NCI-H1092 (cell line): ENCODE data around the gene UVRAG.

Source experiments
- DNase-seq: peaks from one replicate; lab custom pipeline; 2025; lab: John Stamatoyannopoulos, UW

UVRAG gene

DNA sequence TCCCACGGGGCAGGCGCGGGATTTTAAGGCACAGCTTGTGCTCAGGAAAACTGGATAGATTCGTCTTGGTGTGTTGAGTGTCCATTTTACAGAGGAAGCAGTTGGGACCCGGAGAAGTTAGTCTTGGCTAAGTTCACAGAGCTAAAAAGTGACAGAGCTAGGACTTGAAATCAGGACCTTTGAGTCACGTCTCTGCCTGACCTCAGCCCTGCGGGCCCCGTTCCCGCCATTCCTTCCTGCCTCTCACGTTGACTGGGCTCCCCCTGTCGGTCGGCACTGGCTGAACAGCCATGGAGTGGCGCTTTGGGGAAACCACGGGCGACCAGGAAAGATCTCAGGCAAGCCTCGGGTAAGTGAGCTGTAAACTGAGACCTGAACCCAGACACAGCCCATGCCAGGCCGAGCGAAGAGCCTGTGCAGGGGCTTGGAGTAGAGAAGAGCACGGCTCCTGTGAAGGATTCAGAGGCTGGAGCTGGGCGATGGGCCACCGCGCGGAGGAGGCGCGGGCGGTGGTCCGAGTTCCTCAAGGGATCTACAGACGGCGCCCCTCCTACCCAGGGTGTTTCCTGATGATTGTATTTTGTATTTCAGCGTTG is 337.2 kb downstream of the UVRAG start:
- no peak for DNase-seq

DNA sequence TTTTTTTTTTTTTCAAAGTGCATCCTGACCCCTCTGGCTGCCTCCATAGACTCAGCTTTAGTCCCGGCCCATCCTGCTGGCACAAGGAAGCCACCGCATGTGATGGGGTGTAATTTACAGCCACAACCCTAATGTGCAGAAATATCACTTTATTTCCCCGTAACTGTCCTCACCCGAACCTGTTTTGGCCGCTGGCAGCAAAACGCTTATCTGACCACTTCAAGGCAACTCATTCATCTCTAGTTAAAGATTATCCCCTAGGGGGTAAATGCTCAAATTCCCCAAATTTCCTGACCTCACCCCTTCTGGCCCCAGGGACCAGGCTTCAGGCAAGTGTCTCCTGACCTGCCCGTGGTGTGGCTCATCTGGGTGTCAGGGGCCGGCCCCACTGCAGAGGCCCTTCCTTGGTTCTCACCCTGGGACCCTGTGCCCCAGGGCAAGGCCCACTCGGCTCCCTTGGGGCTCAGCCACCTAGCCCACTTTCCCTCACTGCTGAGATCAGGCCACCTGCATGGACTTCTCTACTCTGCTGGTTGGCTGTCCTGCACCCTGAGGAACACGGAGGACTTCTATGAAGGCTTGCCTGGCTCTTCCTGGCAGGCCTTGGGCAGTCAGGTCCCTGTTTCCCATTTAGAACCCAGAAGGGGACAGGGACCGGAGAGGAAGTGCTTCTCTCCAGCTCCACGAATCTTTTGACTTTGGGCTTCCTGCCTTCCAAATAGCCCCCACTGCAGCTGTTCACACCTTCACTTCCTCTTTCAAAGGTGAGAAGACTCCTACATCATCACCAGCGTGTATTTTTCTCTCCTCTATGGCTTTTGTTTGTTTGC is 337.9 kb downstream of the UVRAG start:
- no peak for DNase-seq

DNA sequence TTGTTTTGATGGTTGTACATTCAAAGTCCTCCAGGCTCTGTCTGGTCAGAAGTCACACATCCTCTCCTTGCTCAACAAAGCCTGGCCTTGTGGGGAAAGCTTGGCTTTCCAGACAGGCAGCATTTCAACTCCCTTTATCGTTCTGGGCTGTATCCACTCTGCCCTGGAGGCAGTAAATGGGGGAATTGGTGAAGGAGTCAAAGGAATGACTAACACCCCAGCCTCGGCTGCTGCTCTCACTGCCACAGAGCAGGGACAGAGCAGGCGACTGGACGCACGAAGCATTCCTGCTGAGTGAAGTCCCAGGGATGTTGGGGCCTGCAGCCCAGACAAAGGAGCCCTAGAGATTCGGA is 338.5 kb downstream of the UVRAG start:
- DNase-seq = no peak

DNA sequence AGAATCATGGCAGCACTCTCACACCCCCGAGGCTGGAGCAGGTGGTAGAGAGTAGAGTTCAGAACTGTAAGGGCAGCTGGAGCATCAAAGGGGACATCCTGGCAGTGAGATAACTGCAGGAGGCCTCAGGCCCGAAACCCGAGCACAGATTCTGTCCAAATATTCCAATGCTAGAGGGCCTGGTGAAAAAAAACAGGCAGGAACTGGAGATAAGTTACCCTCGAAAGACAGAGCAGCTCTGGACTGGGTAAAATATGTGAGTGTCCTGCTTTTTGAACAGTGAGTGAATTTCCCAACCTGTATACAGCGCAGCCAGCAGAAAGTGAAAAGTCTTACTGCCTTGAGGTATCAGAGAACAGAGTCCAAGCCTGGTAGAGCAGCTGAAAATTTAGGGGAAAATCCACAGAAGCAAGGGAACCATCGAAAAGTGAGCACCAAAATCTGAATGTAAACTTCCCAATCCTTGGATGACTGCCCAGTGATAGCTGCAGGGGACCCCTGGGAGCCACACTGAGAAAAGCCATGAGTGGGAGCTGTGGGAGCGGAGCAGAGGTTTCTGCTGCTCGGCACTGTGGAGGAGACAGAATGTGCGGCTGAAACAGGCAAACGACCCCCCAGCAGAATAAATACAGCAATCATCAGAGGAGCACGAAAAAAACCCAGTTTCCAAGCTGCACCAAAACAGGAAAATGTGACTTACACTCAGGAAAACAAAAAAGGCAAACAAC is 340.7 kb downstream of the UVRAG start:
- DNase-seq = no peak

DNA sequence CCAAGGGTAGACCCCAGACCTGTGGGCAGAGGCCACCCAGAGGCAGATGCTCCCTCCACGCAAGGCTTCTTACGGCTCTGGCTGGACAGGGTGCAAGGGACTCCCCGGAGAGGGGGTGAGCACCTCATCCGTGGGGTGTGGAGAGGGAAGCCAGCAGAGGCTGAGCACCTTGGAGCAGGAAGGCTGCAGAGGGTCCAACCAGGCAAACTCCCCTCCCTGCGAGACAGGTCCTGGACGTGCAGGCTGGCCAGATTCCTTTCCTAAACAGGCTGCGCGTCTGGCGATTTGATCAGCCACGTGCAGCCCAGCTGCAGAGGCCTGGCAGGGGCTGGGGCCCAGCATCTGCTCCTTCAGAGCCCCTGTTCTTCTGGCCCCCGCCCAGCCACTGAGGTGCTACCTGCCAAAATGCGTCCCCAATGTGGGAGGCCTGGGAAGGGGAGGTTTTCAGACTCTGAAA is 342.0 kb downstream of the UVRAG start:
- no peak for DNase-seq

DNA sequence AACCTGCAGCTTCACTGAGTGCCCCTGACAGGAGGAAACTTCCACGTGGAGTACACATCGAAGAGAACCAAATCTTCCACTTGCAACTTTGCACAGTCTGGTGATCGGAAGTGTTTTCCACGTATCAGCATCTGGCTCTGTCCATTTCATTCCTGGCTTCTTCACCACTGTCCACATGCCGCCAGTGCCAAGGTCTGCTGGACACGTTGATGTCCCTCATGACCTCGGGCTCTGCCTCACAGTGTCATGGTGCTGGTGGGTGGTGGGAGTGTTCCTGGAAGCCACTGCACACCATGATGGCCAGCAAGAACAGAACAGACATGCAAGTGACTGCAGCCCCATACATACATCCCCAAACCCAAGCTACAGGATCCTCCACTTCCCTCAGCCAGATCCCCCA is 342.9 kb downstream of the UVRAG start:
- DNase-seq = no peak

DNA sequence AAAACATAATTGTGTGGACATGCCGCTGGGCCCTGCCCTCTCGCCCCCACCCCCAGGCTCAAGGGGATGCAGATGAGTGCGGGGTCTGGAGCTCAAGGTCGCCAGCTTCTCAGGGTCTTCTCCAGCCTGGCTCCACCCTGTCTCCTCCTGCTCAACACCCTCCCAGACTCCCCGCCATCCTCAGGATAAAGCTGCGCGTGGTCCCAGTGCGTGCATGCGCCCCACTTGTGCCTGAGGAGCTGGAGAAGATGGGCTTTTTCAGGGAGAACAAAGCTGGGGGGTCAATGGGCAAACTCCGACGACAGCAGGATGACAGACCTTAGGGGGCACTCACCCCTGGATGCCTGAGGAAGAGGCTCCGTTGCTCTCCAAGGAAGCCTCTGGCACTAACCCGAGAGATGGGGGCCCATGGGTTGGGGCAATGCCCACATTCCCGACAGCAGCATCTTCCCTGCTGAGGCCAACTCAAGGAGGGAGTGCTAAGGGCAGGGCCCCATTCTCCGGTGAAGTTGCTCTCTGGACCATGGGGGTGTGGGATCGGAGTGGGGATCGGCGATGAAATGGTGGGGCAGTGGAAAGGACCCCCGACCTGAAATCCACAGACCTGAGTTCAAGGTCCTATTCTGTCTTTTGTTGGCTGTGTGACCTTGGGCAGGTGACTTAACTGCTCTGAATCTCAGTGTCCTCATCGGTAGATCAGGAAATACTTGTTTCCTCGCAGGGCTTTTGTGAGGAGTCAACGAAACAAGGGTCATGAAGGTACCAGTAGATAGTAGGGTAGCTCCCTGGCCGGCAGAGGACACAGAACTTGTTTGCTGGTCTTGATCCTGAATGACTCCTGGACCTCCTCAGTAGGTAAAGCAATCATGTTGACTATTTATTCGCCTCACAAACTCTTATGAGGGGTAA is 343.6 kb downstream of the UVRAG start:
- DNase-seq = no peak

DNA sequence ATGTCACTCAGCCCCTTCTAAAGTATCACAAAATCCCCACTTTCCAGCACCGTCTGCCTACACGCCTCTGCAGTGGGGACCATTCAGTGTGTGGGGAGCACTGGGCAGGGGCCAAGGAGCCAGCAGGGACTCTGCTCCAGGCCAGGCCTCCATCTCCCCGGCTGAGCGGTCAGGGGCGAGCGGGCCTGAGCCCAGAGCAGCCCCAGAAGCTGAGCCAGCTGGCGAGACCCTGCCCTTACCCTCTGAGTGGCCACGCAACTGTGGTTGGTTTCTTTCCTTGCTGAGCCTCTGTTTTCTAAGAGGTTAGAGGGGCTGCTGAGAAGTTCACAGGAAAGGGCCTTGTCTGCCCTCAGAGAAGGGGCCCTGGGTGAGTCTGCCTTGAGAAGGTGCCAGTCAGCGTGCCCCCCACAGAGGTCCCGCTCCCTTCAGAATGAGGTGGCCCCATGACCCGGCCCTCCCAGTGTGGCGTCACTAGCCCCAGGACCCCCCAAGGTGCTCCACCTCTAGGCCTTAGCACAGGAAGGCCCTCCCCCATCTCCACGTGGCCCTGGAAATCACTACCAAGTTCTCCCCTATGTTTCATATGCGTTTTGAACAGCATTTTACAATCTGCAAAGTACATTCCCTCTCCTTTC is 344.4 kb downstream of the UVRAG start:
- no peak for DNase-seq

DNA sequence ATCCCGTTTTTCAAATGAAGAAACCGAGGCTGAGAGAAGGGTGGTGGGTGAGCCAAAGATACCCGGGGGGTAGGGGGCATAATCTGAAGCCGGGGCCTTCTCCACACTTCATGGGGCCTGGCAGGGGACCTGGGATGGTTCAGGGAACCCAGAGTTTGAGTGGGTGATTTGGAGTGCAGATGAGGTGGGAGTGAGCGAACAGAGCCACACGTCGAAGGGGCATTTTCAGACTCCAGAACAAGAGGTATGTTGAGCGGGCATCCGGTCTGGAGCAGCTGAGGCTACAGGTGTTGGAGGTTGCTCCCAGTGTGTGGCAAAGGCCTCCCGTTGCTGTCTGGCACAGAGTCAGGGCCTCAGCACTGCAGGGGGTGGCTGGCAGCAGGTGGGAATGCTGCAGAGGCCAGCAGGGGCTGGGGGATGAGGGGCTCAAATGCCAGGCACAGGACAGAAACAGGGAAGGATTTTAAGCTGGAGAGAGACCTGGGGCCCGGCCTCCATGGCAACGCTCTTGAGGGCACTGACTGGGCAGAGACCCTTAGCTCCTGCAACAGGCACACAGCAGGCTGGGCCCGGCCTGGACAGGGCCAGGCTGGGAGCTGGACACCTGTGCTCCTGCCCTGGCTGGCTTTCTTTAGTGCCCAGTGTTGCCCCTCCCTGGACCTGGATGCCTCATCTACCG is 345.1 kb downstream of the UVRAG start:
- peak; percentile 78 for DNase-seq

DNA sequence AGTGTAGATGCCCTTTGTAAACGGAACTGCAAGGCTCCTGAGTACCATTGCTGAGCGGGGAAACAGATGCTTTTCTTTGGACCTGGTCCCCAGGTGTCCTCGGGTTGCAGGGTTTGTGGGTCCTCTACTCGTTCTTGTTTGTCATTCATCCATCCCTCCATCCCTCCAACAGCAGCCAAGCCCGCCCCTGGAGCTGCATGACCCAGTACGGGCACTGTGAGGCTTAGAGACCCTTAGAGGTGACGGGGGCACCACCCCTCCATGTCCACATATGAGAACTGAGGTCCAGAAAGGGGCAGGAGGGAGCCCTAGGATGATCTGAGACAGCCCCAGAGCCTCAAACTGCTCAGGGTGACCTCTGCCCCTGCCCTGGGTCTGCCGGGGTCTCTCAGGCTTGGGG is 345.8 kb downstream of the UVRAG start:
- DNase-seq = no peak

DNA sequence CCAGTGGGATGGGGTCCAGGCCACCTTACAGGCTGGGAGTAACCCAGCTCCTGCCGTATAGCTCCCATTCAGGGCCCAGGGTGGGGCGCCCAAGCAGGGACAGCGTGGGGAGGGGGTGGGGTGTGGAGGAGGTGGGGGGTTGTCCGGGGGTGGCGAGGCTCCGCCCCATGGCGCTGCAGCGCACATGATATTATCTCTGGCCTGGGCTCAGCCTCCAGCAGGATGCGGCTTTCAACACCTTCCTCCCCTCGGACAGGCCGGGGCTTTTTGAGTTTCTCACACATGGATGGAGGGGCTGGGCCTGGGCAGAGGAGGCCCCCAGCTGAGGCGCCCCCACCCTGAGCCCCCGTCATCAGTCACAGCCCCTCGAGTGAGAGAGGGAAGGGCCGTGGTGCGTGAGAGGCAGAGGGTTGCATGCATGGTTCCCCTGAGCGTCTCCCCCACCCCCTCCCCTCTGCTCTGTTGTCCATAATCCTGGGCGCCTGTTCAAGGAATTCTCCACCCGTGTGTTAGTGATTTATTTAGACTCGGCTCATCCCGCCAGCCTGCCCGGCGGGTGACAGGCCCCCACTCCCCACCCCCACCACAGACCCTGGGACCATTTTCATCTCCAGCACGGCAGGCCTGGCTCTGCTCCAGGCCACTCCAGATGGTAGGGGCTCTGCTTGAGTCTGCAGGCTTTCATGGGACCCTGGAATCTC is 346.4 kb downstream of the UVRAG start:
- peak; percentile 24 for DNase-seq

DNA sequence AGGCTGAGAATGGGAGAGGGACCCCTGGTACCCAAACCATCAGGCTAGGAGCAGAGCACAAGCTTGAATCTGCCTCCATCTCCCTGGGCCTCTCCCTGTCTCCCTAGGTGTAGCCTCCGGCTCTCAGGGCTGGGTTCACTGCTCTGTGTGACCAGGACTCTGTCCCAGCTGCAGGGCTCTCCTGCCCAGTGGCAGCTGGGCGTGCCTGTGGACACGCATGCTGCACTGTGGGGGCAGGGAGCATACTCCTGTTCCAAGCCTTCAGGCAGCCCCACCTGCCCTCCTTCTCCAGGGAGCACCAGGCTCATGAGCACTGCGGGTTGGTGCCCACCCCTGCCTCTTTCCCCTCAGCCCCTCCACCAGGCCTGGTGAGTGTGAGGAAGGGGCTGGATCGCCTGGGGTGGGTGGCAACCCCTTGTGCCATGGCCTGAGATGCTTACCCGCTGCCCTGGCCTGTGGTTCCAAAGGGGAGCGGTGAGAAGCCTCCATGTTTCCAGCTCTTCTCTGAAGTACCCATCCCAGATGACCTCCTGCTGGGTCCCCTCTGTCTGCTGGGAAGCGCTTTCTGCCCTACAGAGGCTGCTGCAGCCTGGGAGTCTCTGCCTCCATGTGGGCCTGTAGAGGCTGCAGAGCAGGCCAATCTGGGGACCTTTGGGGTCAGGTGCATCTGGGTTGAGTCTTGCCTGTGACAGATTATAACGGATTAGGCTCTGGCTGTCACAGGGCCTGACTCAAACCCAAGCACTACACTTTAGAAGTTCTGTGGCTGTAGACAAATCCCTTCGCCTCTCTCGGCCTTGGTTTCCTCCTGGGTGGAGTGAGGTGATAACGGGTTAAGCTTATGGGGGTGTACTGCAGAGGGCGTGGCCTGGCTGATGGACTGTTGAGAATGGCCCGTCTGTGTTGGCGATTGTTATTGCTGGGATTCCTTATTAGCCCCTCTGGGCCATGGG is 347.6 kb downstream of the UVRAG start:
- DNase-seq = no peak

DNA sequence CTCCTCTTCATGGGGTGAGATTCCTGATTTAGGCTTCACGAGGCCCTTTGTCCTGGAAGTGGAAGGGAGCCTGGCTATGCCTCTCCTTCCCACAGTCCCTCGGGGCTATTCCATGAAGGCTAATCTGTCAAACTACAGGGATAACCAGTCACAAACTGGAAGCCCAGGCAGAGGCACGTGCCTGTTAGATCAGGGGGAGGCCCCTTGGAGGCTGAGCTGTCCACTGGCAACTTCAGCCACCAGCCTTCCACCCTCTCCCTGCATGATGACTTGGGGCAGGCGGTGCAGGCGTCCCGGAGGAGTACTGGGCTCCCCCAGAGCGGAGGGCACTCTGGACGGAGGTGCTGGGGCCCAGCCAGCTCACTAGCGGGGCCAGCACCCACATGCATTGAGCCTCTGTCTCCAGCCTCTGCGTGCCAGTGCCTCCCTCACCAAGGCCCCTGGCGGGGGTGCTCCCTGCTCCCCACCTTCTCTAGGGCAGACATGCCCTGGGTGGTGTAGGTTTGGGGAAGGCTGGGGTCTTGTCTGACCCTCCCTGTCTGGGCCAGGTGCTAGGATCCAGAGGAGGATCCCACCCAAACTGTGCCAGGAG is 348.4 kb downstream of the UVRAG start:
- DNase-seq = no peak

DNA sequence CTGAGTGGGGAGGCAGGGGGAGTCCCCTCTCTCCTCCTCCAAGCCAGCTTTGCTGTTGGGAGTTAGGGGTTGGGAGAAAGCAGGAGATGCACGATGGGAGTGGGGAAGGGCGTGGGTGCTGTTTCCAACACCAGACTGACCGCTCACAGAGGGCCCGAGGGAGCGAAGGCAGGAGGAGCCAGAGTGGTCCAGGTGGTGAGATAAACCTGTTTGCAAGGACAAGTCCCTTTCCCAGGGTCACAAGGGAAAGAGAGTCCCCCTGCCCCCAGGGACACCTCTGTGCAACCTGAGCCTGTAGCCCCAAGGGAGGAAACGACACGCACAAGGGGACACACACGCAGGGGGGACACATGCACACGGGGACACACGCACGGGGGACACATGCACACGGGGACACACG is 349.1 kb downstream of the UVRAG start:
- DNase-seq = no peak

DNA sequence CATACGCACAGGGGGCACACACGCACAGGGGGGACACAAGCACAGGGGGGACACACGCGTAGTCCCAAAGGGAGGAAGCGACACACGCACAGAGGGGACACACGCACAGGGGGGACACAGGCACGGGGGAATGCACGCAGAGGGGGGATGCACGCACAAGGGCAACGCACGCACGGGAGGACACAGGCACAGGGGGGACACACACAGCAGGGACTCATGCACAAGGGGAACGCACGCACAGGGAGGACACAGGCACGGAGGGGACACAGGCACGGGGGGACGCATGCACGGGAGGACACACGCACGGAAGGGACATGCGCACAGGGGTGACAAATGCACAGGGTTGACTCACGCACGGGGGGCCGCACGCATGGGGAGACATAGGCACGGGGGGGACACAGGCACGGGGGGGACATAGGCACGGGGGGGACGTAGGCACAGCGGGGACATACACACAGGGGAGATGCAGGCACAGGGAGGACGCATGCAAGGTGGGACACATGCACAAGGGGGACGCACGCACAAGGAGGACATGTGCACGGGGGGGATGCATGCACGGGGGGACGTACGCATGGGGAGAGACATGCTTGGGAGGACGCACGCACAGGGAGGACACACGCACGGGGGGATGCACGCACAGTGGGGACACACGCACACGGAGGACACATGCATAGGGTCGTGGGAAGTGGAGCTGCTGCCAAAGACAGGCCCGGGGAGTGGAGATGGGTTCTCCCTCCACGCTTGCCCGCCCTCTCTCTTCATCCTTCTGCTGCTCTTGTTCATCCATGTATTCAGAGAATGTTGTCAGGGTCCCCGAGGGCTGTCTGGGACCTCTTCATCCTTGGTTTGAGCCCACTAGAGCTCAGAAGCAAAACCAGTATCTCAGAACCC is 350.1 kb downstream of the UVRAG start:
- DNase-seq = no peak

DNA sequence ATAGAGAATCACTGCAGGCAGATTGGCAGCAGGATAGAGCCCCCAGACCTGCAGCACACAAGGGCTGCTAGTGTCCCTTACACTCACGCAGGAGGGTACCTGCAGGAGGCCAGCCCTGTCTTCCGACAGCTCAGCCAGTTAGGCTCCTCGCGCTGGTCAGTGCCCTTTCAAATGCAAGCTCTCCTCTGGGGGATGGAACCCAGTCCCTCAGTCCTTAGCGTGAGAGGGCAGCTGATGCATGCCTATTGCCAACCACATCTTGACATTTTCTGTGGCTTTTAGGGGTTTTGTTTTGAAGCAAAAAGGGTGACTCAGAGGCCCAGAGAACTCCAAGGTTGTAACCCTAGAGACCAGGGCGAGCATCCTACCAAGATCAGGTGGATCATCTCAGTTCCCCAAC is 351.3 kb downstream of the UVRAG start:
- no peak for DNase-seq

DNA sequence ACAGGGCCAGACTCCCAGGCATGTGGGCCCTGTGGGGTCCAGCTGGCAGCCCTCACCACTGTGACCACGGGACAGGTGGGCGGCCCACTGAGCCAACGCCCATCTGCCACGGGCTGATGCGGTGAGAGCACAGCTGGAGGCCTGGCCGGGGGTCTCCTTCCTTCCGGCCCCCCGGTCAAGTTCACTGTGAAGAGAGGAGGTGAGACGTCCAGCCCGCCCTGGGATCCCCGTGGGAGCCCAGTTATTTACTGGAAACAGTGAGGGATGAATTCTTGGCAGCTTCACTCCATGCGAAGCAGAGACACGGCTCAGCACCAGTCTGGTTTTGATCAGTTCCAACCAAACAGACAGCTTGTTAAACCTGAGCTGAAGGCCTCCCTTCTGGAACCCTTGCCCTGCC is 352.6 kb downstream of the UVRAG start:
- no peak for DNase-seq

DNA sequence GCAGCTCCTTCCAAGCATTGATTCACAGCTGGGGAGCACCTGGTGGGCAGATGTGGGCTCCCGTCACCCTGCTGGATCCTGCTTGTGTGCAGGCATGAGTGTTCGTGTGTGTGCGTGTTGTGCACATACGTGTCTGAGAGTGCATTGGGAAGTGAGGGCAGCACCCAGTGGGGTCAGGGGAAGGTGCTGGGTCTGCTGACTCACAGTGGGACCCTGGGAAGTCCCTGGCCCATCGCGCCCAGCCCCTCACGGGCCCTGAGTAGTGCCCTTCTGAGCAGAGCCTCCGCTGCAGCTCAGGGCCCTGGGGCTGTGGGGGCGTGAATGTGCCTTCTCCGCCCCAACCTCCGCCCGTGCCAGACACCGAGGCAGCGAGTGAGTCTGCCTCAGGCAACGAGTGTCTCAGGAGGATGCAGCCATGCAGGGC is 354.5 kb downstream of the UVRAG start:
- no peak for DNase-seq
